SK-N-SH (cell line): ENCODE data around the gene TOMM70. TPM values are rescaled to one million over a fixed set of nuclear protein-coding genes. Genes with fewer than 3 reads are reported as not detected.

Source experiments
- CTCF ChIA-PET: fragments of 300-600, 350-600 bp; formaldehyde crosslinking; extraction: SDS; loops from one replicate; lab custom pipeline; 2021; lab: Yijun Ruan, JAX
- POLR2A ChIA-PET: fragments of 350-600 bp; sonication (Branson Sonifier 250); formaldehyde crosslinking; extraction: SDS; loops from one replicate; lab custom pipeline; 2020; ENCODE audit warnings: antibody characterized with exemption, inconsistent platforms; lab: Yijun Ruan, JAX
- DNase-seq: peaks from one replicate; pipeline ENCODE4 v3.0.0; 2012
- H2AFZ ChIP-seq: fragments of 200-600 bp; sonication (generic); 2 replicates; pipeline ENCODE4 v1.8.1; 2016; ENCODE audit warnings: antibody characterized with exemption, mild to moderate bottlenecking, low read depth
- H3F3A ChIP-seq: fragments of 200-600 bp; sonication (generic); replicated peaks from 2 replicates; pipeline ENCODE3; 2016; ENCODE audit warnings: antibody characterized with exemption, mild to moderate bottlenecking; ENCODE audit not compliant: insufficient read depth
- H3K27ac ChIP-seq, 2 experiments: fragments of 200-500 bp in 1 of 2; fragments of 200-600 bp in 1 of 2; sonication (Bioruptor generic) in 1 of 2; sonication (generic), shearing (Covaris generic) in 1 of 2; 2 replicates each; pipeline versions ENCODE4 v1.5.1 to v1.6.1; 2014 to 2016; ENCODE audit warnings: low read depth in 2 of 2, inconsistent platforms in 1 of 2, low read length in 1 of 2, mild to moderate bottlenecking in 1 of 2, mixed read lengths in 1 of 2
- H3K27me3 ChIP-seq: fragments of 200-600 bp; sonication (generic), shearing (Covaris generic); 2 replicates; pipeline ENCODE4 v1.6.1; 2016; ENCODE audit warnings: mixed run types; ENCODE audit not compliant: insufficient read depth
- H3K36me3 ChIP-seq, 2 experiments: fragments of 200-500 bp in 1 of 2; fragments of 200-600 bp in 1 of 2; sonication (Bioruptor generic) in 1 of 2; sonication (generic) in 1 of 2; replicated peaks in 1 of 2; 2 replicates each; pipeline versions ENCODE3 to v1.5.1; 2014 to 2016; ENCODE audit warnings: low read length in 1 of 2, mild to moderate bottlenecking in 1 of 2; ENCODE audit not compliant: insufficient read depth in 2 of 2, control insufficient read depth in 1 of 2
- H3K4me1 ChIP-seq, 2 experiments: fragments of 200-500 bp in 1 of 2; fragments of 200-600 bp in 1 of 2; sonication (Bioruptor generic) in 1 of 2; sonication (generic), shearing (Covaris generic) in 1 of 2; 2 replicates each; pipeline versions ENCODE4 v1.5.1 to v1.6.1; 2014 to 2016; ENCODE audit warnings: low read depth in 1 of 2, low read length in 1 of 2, mixed run types in 1 of 2; ENCODE audit not compliant: insufficient read depth in 2 of 2, control insufficient read depth in 1 of 2
- H3K4me2 ChIP-seq: fragments of 200-600 bp; sonication (generic), shearing (Covaris generic); 2 replicates; pipeline ENCODE4 v1.6.1; 2017; ENCODE audit warnings: mixed run types
- H3K4me3 ChIP-seq, 2 experiments: fragments of 200-500 bp in 1 of 2; fragments of 200-600 bp in 1 of 2; sonication (Bioruptor generic) in 1 of 2; sonication (generic), shearing (Covaris generic) in 1 of 2; 2 replicates each; pipeline versions ENCODE4 v1.5.1 to v1.8.1; 2014 to 2016; ENCODE audit warnings: low read depth in 2 of 2, inconsistent platforms in 1 of 2, low read length in 1 of 2, mild to moderate bottlenecking in 1 of 2, mixed read lengths in 1 of 2, moderate library complexity in 1 of 2
- H3K79me2 ChIP-seq: fragments of 200-600 bp; sonication (generic); 2 replicates; pipeline ENCODE4 v1.8.1; 2017; ENCODE audit warnings: mild to moderate bottlenecking; ENCODE audit not compliant: insufficient read depth
- H3K9ac ChIP-seq: fragments of 200-600 bp; sonication (generic); 2 replicates; pipeline ENCODE4 v1.6.1; 2017; ENCODE audit warnings: mixed run types
- H3K9me2 ChIP-seq: fragments of 200-600 bp; sonication (generic); 2 replicates; pipeline ENCODE4 v1.6.1; 2017; ENCODE audit warnings: mixed run types
- H3K9me3 ChIP-seq: fragments of 200-600 bp; sonication (generic); 2 replicates; pipeline ENCODE4 v1.6.1; 2017; ENCODE audit warnings: mixed run types, mild to moderate bottlenecking, moderate library complexity
- H4K20me1 ChIP-seq: fragments of 200-600 bp; sonication (generic); 2 replicates; pipeline ENCODE4 v1.6.1; 2017; ENCODE audit warnings: mild to moderate bottlenecking, mixed run types; ENCODE audit not compliant: insufficient read depth
- ELF1 ChIP-seq: IDR thresholded peaks from 2 replicates; pipeline ENCODE4 v1.4.0; 2012
- EP300 ChIP-seq, 2 experiments: IDR thresholded peaks; 2 replicates each; pipeline versions ENCODE4 v1.4.0 to v1.6.1; 2012; ENCODE audit warnings: borderline replicate concordance in 1 of 2, low read depth in 1 of 2, low read length in 1 of 2
- EZH2phosphoT487 ChIP-seq: fragments of 200-600 bp; sonication (generic); IDR thresholded peaks from 2 replicates; pipeline ENCODE4 v1.6.1; 2017; ENCODE audit warnings: low read depth, mixed run types, mild to moderate bottlenecking, antibody characterized with exemption, moderate library complexity, borderline replicate concordance
- FOXM1 ChIP-seq: IDR thresholded peaks from 2 replicates; pipeline ENCODE4 v1.4.0; 2012; ENCODE audit warnings: low read depth, mild to moderate bottlenecking
- GATA2 ChIP-seq: sonication (generic); formaldehyde crosslinking; IDR thresholded peaks from 2 replicates; pipeline ENCODE4 v1.5.0; 2020; ENCODE audit warnings: mild to moderate bottlenecking, missing genetic modification reagents
- JUND ChIP-seq: IDR thresholded peaks from 2 replicates; pipeline ENCODE4 v1.4.0; 2012
- MEF2A ChIP-seq: IDR thresholded peaks from 2 replicates; pipeline ENCODE4 v1.4.0; 2012; ENCODE audit warnings: low read depth, borderline replicate concordance
- NFIC ChIP-seq: IDR thresholded peaks from 2 replicates; pipeline ENCODE4 v1.4.0; 2012; ENCODE audit warnings: borderline replicate concordance
- NRF1 ChIP-seq: IDR thresholded peaks from 2 replicates; pipeline ENCODE4 v1.6.1; 2012; ENCODE audit warnings: low read depth, mild to moderate bottlenecking, low read length
- POLR2AphosphoS5 ChIP-seq: IDR thresholded peaks from 2 replicates; pipeline ENCODE4 v1.6.1; 2012; ENCODE audit warnings: low read depth, low read length
- RAD21 ChIP-seq: IDR thresholded peaks from 2 replicates; pipeline ENCODE4 v1.6.1; 2012; ENCODE audit warnings: mild to moderate bottlenecking, low read length
- TAF1 ChIP-seq: IDR thresholded peaks from 2 replicates; pipeline ENCODE4 v1.6.1; 2012; ENCODE audit warnings: low read depth, mild to moderate bottlenecking, low read length, moderate library complexity, borderline replicate concordance
- TCF12 ChIP-seq: IDR thresholded peaks from 2 replicates; pipeline ENCODE4 v1.4.0; 2012
- TEAD4 ChIP-seq: IDR thresholded peaks from 2 replicates; pipeline ENCODE4 v1.4.0; 2012; ENCODE audit warnings: mild to moderate bottlenecking, borderline replicate concordance; ENCODE audit not compliant: insufficient read depth
- WGBS: methylation state at CpG from one replicate; pipeline ENCODE4 v1.1.6; 2017; ENCODE audit warnings: low lambda C conversion rate; 5-methylcytosine and 5-hydroxymethylcytosine counted together
- polyA plus RNA-seq, 3 experiments: library from polyadenylated mRNA; depleted of rRNA; stranded (reverse); fragments of >200 nt; gene quantifications; 2 replicates each; pipeline ENCODE4 v1.2.3, GENCODE V29; 2012
- TF ChIP-seq, protein P1 (sequence below): fragments of 150-350 bp; IDR thresholded peaks from 2 replicates; pipeline ENCODE4 v1.6.1; 2016; ENCODE audit warnings: mild to moderate bottlenecking, low read depth, low read length
- TF ChIP-seq, protein P2 (sequence below): IDR thresholded peaks from 2 replicates; pipeline ENCODE4 v1.6.1; 2012; ENCODE audit warnings: mild to moderate bottlenecking, low read depth, low read length, moderate library complexity
- TF ChIP-seq, protein P3 (sequence below): fragments of 200-600 bp; sonication (generic); IDR thresholded peaks from 2 replicates; pipeline ENCODE4 v1.6.1; 2017; ENCODE audit warnings: antibody characterized with exemption, mild to moderate bottlenecking, moderate library complexity
- TF ChIP-seq, protein P4 (sequence below): IDR thresholded peaks from 2 replicates; pipeline ENCODE4; 2012

TOMM70 gene
- polyA plus RNA-seq, 1 of the 3 experiments (the other 2 are of a cell fraction): 17.4 TPM

DNA sequence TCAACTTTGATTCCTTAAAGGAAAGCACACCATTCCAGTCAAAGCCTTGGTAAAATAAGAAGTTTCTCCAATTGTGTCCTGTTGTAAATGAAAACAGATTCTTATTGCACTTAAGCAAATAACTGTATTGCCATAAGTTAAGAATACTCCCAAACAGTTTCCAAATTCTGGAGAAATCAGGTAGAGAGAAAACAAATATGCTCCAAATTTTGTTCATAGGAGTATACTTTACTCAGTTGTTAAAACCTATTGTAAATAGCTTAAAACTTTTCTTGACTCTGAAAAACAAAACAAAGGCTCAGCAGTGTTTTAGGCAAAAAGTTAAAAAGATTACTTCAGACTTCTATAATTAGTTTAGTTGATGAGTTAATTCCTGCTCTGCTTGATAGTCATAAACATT lies 42.8 kb upstream of the TOMM70 start (continued):
- TF ChIP-seq, protein P1, sequence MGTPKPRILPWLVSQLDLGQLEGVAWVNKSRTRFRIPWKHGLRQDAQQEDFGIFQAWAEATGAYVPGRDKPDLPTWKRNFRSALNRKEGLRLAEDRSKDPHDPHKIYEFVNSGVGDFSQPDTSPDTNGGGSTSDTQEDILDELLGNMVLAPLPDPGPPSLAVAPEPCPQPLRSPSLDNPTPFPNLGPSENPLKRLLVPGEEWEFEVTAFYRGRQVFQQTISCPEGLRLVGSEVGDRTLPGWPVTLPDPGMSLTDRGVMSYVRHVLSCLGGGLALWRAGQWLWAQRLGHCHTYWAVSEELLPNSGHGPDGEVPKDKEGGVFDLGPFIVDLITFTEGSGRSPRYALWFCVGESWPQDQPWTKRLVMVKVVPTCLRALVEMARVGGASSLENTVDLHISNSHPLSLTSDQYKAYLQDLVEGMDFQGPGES: no peak
- TF ChIP-seq FOXM1 (no peak), TCF12 (no peak), EP300 (IDR thresholded peaks at IDR 0.05; ENCODE audit: borderline replicate concordance in 1 of 2, low read depth in 1 of 2, low read length in 1 of 2) (no peak)

DNA sequence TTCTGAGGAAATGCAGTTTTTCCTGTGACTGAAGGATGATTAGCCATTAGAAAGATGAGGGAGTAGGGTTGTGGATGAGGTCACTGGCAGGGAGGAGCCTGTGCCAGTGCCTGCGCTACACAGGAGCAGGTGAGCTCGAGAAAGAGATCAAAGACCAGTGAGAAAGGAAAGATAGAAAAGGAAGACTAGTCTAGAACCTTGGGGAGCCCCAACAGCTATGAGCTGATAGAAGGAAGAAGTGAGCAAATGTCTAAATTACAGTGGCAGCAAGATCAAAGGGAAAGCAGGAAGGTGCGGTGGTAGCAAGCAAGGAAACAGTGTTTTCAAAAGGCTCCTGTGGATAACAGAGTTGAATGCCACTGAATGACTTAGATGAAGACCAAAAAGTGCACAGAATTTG lies 40.0 kb upstream of the TOMM70 start:
- 84% methylated on average over 3 of the region's 3 CpGs for WGBS
- Histone ChIP-seq H3K9ac (no peak overlapping the region), H3K27ac (no peak overlapping the region), H3K36me3 (no peaks in the 10 kb centered on the region), H4K20me1 (no peaks in the 10 kb centered on the region), H2AFZ (no peak overlapping the region), H3K27me3 (no peaks in the 10 kb centered on the region), H3K4me3 (no peak overlapping the region), H3K9me3 (0 out of 2 replicates have a peak, but pooled peaks cover 3% of the 10 kb centered on the region), H3K4me2 (no peak overlapping the region), H3F3A (no peaks in the 10 kb centered on the region), H3K79me2 (no peaks in the 10 kb centered on the region), H3K9me2 (no peaks in the 10 kb centered on the region), H3K4me1 (no peaks in the 10 kb centered on the region)
- CTCF ChIA-PET: interaction anchor here (1.8 kb wide), 1 partner anchor 149 kb away, joined by 5 read pairs; no protein-coding TSS in a partner anchor
- DNase-seq: no peak
- TF ChIP-seq RAD21 (no peak), JUND (no peak), TAF1 (no peak), TEAD4 (no peak), NFIC (no peak), GATA2 (CRISPR knock-in tag) (no peak), POLR2AphosphoS5 (no peak), NRF1 (no peak), FOXM1 (no peak), ELF1 (no peak), EZH2phosphoT487 (no peak), MEF2A (no peak), EP300 (IDR thresholded peaks at IDR 0.05; ENCODE audit: borderline replicate concordance in 1 of 2, low read depth in 1 of 2, low read length in 1 of 2) (no peak)
- TF ChIP-seq, protein P2, sequence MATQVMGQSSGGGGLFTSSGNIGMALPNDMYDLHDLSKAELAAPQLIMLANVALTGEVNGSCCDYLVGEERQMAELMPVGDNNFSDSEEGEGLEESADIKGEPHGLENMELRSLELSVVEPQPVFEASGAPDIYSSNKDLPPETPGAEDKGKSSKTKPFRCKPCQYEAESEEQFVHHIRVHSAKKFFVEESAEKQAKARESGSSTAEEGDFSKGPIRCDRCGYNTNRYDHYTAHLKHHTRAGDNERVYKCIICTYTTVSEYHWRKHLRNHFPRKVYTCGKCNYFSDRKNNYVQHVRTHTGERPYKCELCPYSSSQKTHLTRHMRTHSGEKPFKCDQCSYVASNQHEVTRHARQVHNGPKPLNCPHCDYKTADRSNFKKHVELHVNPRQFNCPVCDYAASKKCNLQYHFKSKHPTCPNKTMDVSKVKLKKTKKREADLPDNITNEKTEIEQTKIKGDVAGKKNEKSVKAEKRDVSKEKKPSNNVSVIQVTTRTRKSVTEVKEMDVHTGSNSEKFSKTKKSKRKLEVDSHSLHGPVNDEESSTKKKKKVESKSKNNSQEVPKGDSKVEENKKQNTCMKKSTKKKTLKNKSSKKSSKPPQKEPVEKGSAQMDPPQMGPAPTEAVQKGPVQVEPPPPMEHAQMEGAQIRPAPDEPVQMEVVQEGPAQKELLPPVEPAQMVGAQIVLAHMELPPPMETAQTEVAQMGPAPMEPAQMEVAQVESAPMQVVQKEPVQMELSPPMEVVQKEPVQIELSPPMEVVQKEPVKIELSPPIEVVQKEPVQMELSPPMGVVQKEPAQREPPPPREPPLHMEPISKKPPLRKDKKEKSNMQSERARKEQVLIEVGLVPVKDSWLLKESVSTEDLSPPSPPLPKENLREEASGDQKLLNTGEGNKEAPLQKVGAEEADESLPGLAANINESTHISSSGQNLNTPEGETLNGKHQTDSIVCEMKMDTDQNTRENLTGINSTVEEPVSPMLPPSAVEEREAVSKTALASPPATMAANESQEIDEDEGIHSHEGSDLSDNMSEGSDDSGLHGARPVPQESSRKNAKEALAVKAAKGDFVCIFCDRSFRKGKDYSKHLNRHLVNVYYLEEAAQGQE: no peak
- TF ChIP-seq, protein P3, sequence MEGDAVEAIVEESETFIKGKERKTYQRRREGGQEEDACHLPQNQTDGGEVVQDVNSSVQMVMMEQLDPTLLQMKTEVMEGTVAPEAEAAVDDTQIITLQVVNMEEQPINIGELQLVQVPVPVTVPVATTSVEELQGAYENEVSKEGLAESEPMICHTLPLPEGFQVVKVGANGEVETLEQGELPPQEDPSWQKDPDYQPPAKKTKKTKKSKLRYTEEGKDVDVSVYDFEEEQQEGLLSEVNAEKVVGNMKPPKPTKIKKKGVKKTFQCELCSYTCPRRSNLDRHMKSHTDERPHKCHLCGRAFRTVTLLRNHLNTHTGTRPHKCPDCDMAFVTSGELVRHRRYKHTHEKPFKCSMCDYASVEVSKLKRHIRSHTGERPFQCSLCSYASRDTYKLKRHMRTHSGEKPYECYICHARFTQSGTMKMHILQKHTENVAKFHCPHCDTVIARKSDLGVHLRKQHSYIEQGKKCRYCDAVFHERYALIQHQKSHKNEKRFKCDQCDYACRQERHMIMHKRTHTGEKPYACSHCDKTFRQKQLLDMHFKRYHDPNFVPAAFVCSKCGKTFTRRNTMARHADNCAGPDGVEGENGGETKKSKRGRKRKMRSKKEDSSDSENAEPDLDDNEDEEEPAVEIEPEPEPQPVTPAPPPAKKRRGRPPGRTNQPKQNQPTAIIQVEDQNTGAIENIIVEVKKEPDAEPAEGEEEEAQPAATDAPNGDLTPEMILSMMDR: no peak
- TF ChIP-seq, protein P4, sequence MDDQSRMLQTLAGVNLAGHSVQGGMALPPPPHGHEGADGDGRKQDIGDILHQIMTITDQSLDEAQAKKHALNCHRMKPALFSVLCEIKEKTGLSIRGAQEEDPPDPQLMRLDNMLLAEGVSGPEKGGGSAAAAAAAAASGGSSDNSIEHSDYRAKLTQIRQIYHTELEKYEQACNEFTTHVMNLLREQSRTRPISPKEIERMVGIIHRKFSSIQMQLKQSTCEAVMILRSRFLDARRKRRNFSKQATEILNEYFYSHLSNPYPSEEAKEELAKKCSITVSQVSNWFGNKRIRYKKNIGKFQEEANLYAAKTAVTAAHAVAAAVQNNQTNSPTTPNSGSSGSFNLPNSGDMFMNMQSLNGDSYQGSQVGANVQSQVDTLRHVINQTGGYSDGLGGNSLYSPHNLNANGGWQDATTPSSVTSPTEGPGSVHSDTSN: no peak
- TF ChIP-seq, all 33 proteins: peak for 0
- POLR2A ChIA-PET: no interaction called here
